Small intestine (tissue), 7 donors: ENCODE data around the gene CREB3L1. TPM values are rescaled to one million over a fixed set of nuclear protein-coding genes. Genes with fewer than 3 reads are reported as not detected.
A peak's percentile ranks its signal among the peaks of the same experiment; 100 is the strongest.
"Not testable (repeated sequence)": the region's sequence is repeated elsewhere in the genome, so short reads cannot be mapped to it uniquely, and the experiment has no call there.

ENCODE experiments used
- DNase-seq, 2 donors: peaks; one replicate each; pipeline versions ENCODE4 v3.0.0 to v3.0.0-alpha.2; 2013
- FAIRE-seq: peaks from 2 replicates; lab custom pipeline; 2012; peaks lifted over from hg19 to GRCh38; lab: Jason Lieb, UNC
- H3K27ac ChIP-seq, 3 donors: one replicate each; pipeline ENCODE4 v1.5.1; 2013; ENCODE audit warnings: low read length in 2 of 3, mild to moderate bottlenecking in 2 of 3, control low read depth in 1 of 3, inconsistent platforms in 1 of 3, low read depth in 1 of 3, moderate library complexity in 1 of 3
- H3K27me3 ChIP-seq, 3 donors: one replicate each; pipeline ENCODE4 v1.6.1; 2013; ENCODE audit warnings: low read length in 3 of 3, inconsistent platforms in 1 of 3; ENCODE audit not compliant: control insufficient read depth in 3 of 3, insufficient read depth in 3 of 3
- H3K36me3 ChIP-seq, 3 donors: one replicate each; pipeline ENCODE4 v1.6.1; 2013; ENCODE audit warnings: low read length in 3 of 3, inconsistent platforms in 1 of 3, low read depth in 1 of 3, mild to moderate bottlenecking in 1 of 3, moderate library complexity in 1 of 3; ENCODE audit not compliant: control insufficient read depth in 3 of 3, insufficient read depth in 2 of 3
- H3K4me1 ChIP-seq, 3 donors: one replicate each; pipeline ENCODE4 v1.6.1; 2013; ENCODE audit warnings: low read length in 2 of 3, inconsistent platforms in 1 of 3, low read depth in 1 of 3, mild to moderate bottlenecking in 1 of 3, moderate library complexity in 1 of 3; ENCODE audit not compliant: control insufficient read depth in 3 of 3, insufficient read depth in 2 of 3
- H3K4me3 ChIP-seq, 3 donors: one replicate each; pipeline ENCODE4 v1.5.1; 2013; ENCODE audit warnings: low read length in 3 of 3, control low read depth in 1 of 3, inconsistent platforms in 1 of 3, low read depth in 1 of 3, mild to moderate bottlenecking in 1 of 3, moderate library complexity in 1 of 3
- H3K9me3 ChIP-seq, 2 donors: one replicate each; pipeline ENCODE4 v1.6.1; 2013; ENCODE audit warnings: low read depth in 1 of 2, low read length in 1 of 2; ENCODE audit not compliant: control insufficient read depth in 2 of 2, insufficient read depth in 1 of 2
- WGBS, 3 donors: extraction: QIAGEN DNeasy Blood & Tissue Kit; methylation state at CpG; one replicate each; pipeline ENCODE4 v1.1.7; 2013; 5-methylcytosine and 5-hydroxymethylcytosine counted together
- polyA plus RNA-seq, 4 donors: library from polyadenylated mRNA; stranded (reverse) in 3 of 4; unstranded in 1 of 4; fragments of 200-250 nt in 3 of 4; fragments of 120-200 nt in 1 of 4; gene quantifications; one replicate each; pipeline versions ENCODE4 v1.2.1 to v1.2.3, GENCODE V29; 2013
- donor health status: healthy with polysubstance abuse.
- donor health status: control.
- donor health status: control.
- donor health status: Bipolar disorder and iron deficiency.
- donor health status: healthy.

Gene CREB3L1
- polyA plus RNA-seq, 4 donors = 14.3 to 55.1 (median 26.3) TPM

- Histone ChIP-seq H3K27ac (peak overlapping the region; percentile 39 to 76 (median 50)), H3K9me3 (no peaks in the 10 kb centered on the region), H3K4me3 (no peak overlapping the region), H3K27me3 (no peaks in the 10 kb centered on the region), H3K4me1 (peaks cover 3 to 48% (median 14%) of the 10 kb centered on the region in 3 donors), H3K36me3 (no peaks in the 10 kb centered on the region)
- WGBS, 3 donors = 59 to 67% (median 66%) methylated on average over 6 of the region's 6 CpGs
- DNase-seq = no peak
- no peak for FAIRE-seq
Measured at GRCh38 chr11:46251954-46252353, 25.5 kb upstream of the CREB3L1 start.

GRCh38 chr11:46252373-46252914 is 25.0 kb upstream of the CREB3L1 start:
- DNase-seq (peak; percentile 77 to 80), FAIRE-seq (no peak)
- peaks cover 3 to 48% (median 14%) of the 10 kb centered on the region in 3 donors for H3K4me1 ChIP-seq

GRCh38 chr11:46253258-46254132 is 24.0 kb upstream of the CREB3L1 start:
- H3K36me3 ChIP-seq = no peaks in the 10 kb centered on the region
- no peak for FAIRE-seq
- H3K9me3 ChIP-seq = no peaks in the 10 kb centered on the region
- no peak overlapping the region for H3K4me3 ChIP-seq
- H3K27ac ChIP-seq = peak overlapping the region; percentile 9 to 64 (median 57)
- H3K27me3 ChIP-seq = no peaks in the 10 kb centered on the region
- peak in 1 of 2 donors; percentile 58 for DNase-seq
- peaks cover 3 to 48% (median 14%) of the 10 kb centered on the region in 3 donors for H3K4me1 ChIP-seq
- 72 to 85% (median 76%) methylated on average over 13 of the region's 13 CpGs for WGBS, 3 donors

More at GRCh38 chr11:46252373-46252914, 25.0 kb upstream of the CREB3L1 start:
- 13 to 63% (median 36%) methylated on average over 10 of the region's 10 CpGs for whole genome bisulfite sequencing, 3 donors
- Histone ChIP-seq H3K27me3 (no peaks in the 10 kb centered on the region), H3K36me3 (no peaks in the 10 kb centered on the region), H3K9me3 (no peaks in the 10 kb centered on the region), H3K27ac (peak overlapping the region in 2 of 3 donors; percentile 39 to 76), H3K4me3 (no peak overlapping the region)

- H3K36me3 ChIP-seq = no peaks in the 10 kb centered on the region
- H3K4me3 ChIP-seq = no peak overlapping the region
- FAIRE-seq = no peak
- H3K4me1 ChIP-seq = peaks cover 2 to 44% (median 14%) of the 10 kb centered on the region in 3 donors
- peak; percentile 79 to 80 for DNase-seq
- no peaks in the 10 kb centered on the region for H3K9me3 ChIP-seq
- H3K27me3 ChIP-seq = no peaks in the 10 kb centered on the region
- 15 to 63% (median 39%) methylated on average over 9 of the region's 9 CpGs for WGBS, 3 donors
- peak overlapping the region in 2 of 3 donors; percentile 57 to 64 for H3K27ac ChIP-seq
Measured at GRCh38 chr11:46254133-46254491, 23.4 kb upstream of the CREB3L1 start.

GRCh38 chr11:46256540-46257001 is 20.9 kb upstream of the CREB3L1 start:
- H3K36me3 ChIP-seq = no peaks in the 10 kb centered on the region
- no peaks in the 10 kb centered on the region for H3K27me3 ChIP-seq
- WGBS, 3 donors = 93 to 99% (median 97%) methylated on average over 3 of the region's 3 CpGs
- H3K4me1 ChIP-seq = peaks cover 0 to 27% (median 5%) of the 10 kb centered on the region in 3 donors
- no peak overlapping the region for H3K4me3 ChIP-seq
- no peak overlapping the region for H3K27ac ChIP-seq
- no peak for FAIRE-seq
- no peak for DNase-seq
- no peaks in the 10 kb centered on the region for H3K9me3 ChIP-seq

- not testable (repeated sequence) for DNase-seq, H3K4me1 ChIP-seq, H3K4me3 ChIP-seq, FAIRE-seq, H3K27me3 ChIP-seq, H3K9me3 ChIP-seq, H3K36me3 ChIP-seq, H3K27ac ChIP-seq
- 80 to 82% (median 82%) methylated on average over 5 of the region's 5 CpGs for WGBS, 3 donors
Measured at GRCh38 chr11:46259347-46259746, 18.1 kb upstream of the CREB3L1 start.

GRCh38 chr11:46259971-46260560 is 17.4 kb upstream of the CREB3L1 start:
- Histone ChIP-seq H3K4me3 (no peak overlapping the region), H3K27ac (no peak overlapping the region), H3K27me3 (no peaks in the 10 kb centered on the region), H3K4me1 (no peaks in the 10 kb centered on the region), H3K9me3 (no peaks in the 10 kb centered on the region), H3K36me3 (no peaks in the 10 kb centered on the region)
- FAIRE-seq (no peak), DNase-seq (no peak)
- WGBS, 3 donors = 73 to 79% (median 78%) methylated on average over 10 of the region's 10 CpGs

- Histone ChIP-seq H3K4me3 (no peak overlapping the region), H3K4me1 (no peaks in the 10 kb centered on the region), H3K36me3 (no peaks in the 10 kb centered on the region), H3K27me3 (no peaks in the 10 kb centered on the region), H3K9me3 (no peaks in the 10 kb centered on the region), H3K27ac (no peak overlapping the region)
- 71 to 84% (median 76%) methylated on average over 3 of the region's 3 CpGs for WGBS, 3 donors
- FAIRE-seq (no peak), DNase-seq (peak in 1 of 2 donors; percentile 74)
Measured at GRCh38 chr11:46263120-46263519, 14.3 kb upstream of the CREB3L1 start.
